RCC 7860 (cell line): ENCODE measurements around the gene RBM19.
A peak's percentile ranks its signal among the peaks of the same experiment; 100 is the strongest.

Experiments used
- DNase-seq: peaks from one replicate; pipeline ENCODE4 v3.0.0-alpha.2; 2015; ENCODE audit warnings: low spot score
- FAIRE-seq: peaks from 2 replicates; lab custom pipeline; 2012; peaks lifted over from hg19 to GRCh38; lab: Jason Lieb, UNC

Gene RBM19

DNA sequence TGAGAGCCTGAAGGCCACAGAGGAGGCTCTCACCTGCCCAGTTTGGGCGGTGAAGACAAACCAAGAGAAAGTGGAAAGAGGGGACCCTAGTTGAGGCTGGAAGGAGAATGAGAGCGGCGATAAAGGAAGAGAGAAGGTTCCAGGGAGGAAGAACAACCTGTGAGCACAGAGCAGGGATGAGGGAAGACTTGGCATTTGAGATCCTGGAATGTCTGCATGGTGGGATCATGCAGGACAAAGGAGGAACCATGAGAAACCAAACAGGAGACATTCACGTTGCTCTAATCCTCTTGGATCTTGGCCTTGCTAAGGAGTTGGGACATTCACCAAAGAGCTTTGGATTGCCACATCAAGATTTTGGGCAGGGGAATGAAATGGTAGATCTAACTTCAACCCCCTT is 22.9 kb upstream of the RBM19 start:
- DNase-seq (no peak), FAIRE-seq (no peak)

DNA sequence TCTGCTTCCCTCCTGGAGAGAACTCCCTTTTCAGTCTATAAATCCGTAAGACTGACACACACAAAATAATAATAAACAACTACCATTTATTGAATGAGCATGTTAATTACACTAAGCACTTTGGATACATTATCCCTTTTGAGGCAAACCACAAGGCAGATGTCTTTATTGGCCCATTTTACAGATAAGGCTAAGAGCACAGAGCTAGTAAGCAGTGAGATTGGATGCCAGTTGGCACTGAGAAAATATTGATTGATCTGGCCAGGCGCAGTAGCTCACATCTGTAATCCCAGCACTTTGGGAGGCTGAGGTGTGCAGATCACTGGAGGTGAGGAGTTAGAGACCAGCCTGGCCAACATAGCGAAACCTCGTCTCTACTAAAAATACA is 21.9 kb upstream of the RBM19 start:
- DNase-seq (no peak), FAIRE-seq (no peak)

DNA sequence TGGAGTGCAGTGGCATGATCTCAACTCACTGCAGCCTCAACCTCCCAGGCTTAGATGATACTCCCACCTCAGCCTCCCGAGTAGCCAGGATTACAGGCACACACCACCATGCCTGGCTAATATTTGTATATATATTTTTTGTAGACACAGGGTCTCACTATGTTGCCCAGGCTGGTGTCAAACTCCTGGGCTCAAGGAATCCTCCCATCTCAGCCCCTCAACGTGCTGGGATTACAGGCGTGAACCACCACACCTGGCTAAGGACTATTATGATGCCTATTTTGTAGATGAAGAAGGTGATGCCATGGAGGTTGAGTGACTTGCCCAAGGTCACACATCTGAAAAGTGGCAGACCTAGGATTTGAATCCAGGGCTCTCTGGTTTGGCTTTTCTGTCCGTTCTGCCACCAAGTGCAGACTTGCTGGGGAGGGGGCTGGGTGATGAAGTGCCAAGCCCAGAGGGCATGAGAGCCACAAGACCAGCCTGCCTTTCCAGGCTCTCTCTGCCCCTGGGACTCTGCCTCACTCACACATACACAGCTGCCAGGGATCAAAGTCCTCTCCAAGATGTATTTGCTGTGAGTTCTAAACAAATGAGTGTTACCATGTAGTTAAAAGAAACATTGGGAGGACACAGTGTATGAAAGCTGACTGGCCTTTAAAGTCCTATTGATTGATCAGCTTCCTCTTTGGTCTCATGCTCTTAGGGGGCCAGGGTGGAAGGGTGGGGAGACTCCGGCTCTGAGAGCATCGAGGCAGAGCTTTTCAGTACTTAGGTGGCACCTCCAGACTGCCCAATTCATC is 21.3 kb upstream of the RBM19 start:
- no peak for DNase-seq
- FAIRE-seq: no peak

DNA sequence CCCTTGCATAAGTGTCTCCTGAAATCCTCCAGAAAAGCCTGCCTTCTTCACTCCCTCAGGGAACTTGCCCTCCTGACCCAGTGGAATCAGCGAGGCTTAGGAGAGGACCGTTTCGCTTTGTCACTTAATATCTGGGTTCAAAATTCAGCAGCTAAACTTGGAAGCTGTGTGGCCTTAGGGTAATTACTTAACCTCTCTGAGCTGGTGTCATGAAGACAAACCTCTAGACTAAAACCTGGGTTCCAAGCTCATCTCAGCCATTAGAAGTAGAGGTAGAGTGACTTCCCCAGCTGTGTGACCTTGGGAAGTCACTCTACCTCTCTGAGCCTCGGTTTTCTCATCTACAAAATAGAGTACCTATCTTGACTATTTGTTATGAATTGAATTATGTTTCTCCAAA is 18.3 kb upstream of the RBM19 start:
- FAIRE-seq (no peak), DNase-seq (no peak)

DNA sequence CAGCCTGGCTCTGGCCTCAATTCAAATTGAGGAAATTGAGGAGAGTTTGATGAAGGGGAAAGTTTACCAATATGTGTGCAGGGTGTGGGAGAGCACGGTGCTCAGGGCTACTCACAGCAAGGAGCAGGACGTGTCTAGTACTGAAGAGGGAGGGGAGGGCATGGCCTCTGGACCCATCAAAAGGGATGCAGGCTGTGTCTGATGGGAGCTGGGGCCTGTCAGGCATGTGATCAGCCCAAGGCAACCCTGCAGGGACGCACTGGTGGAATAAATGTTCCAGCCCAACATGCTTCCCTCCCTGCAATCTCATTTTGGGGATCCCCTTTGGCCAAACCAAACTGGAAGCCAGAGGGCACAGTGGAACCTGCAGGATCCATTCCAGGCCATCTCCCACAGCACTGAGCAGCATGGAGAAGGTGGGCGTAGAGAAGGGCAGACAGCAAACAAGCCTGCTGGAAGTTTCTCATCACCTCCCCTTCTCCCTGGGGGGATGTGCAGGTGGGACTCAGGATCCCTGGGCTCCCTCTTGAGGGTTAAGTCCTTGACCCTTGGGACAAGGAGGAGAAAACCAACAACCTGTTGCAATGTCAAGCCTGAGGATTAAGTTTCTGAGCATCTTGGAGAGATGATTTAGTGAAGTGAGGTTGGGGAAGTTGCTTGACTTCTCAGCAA is 17.8 kb upstream of the RBM19 start:
- DNase-seq: no peak
- no peak for FAIRE-seq

DNA sequence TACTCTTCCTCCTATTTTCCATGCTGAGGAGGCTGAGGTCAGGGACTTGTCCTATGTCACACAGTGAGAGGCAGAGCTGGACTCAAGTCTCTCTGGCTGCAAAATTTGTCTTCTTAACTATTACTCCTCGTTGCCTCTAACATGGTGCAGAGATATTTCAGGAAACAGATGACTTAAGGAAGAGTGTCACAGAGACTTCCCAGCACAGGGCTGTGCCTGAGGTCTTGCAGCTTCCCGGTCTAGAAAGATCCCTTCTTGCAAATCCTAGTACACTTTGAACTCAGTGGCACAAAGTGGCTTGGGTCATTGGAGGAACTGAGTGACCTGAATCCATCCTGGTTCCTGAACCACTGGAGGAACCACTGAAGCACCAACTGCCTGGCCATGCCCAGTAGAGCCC is 17.1 kb upstream of the RBM19 start:
- DNase-seq: no peak

DNA sequence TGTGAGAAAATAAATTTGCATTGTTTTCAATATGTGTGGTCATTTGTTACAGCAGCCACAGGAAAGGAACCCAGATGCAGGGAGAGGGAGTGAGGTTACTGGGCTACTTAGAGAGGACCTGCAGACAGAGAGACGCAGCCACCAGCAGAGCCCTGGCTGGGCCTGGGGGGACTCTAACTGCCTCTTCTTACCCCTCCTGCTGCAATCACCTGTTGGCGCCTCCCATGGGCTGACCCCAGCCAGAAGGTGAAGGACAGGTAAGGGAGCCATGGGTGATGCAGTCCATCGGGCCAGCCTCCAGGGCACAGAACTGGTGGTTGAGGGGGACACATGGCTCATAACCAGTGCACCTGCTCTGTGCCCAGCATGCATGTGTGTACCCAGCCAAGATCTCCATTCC is 15.8 kb upstream of the RBM19 start:
- DNase-seq (no peak), FAIRE-seq (no peak)

More for the DNA sequence above, 17.1 kb upstream of the RBM19 start:
- no peak for FAIRE-seq

DNA sequence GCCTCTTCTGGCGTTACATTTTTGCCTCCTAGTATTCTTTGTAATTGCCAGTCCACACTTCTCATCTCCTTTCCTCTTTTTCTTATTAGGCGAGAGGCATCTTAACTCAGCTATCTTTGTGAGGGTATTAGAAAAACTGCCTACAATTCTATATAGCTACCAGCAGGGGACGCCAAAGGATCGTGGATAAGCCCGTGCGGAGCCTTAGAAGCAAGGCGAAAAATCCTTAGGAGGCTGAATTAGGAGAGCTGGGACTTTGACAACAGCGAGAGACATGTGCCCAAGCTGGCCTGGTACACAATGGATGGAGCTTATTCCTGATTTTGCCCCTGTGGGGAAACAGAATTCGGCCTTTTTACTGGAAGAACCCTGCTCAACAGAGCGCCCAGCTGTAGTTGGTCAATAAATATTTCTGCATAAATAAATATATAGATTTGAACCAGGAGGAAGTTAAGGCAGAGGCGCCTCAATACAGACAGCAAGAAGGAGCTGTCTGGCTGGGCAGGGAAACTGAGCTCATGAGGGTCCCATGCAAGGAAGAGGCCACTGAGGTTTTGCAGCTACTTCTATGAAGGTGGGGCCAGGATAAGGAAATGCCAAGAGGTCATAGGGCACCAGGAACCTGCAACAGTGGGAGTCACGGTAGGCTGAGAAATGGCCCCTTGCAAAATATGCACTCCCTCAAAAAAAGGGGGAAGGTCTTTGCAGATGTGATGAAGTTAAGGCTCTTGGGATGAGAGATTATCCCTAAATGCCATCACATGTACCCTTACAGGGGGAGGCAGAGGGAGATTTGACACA is 14.6 kb upstream of the RBM19 start:
- no peak for FAIRE-seq
- peak; percentile 44 for DNase-seq

DNA sequence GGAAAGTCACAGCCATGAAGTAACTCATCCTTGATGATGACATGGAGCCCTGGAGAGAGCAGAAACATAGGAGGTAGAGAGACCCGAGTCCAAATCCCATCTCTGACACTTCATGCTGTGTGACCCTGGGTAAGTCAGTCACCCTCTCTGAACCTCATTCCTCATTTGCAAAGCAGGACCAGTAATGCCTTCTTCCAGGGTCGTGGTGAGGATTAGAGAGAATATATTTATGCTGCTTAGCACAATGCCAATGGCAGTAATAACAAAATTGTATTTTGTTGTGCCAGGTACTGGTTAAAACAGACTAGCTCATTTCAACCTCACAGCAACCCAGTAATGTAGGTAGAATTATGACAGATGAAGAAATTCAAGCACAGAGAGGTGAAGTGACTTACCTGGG is 13.9 kb upstream of the RBM19 start:
- FAIRE-seq: no peak
- DNase-seq: no peak

DNA sequence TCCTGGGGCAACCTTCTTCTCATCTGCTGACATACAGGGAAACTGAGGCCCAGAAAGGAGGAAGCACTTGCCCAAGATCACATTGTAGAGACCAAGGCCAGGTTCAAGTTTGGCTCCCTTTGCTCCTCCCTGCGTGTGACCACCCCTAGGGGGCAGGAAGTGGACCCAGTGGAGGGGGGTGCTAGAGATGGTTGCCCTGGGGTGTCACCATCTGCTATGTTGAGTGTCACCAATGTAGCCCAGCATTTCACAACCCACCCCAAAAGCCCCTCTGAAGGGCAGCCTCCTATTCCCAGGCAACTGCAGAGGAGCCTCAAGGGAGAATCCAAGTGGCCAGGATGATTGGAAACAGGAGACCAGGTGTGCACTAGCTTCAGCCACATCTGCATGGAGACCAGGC is 12.0 kb upstream of the RBM19 start:
- no peak for FAIRE-seq
- DNase-seq: no peak

DNA sequence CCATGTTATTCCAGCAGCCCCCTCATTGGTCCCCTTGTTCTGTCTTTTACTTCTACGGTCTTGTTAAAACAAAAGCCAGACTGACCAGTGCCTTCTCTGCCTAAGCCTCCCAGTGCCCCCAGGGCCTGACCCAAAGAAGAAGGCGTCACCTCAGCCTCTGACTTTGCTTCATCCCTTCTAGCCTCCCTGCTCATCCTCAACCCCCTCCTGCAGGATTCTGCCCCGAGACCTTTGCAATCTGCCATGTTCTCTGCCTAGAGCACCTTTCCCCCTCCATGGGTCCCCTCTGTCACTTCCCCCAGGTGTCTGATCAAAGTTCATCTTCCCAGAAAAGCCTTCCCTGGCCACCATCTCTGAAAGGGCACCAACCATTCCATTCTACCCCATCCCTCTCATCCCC is 7.9 kb upstream of the RBM19 start:
- DNase-seq (no peak), FAIRE-seq (no peak)

DNA sequence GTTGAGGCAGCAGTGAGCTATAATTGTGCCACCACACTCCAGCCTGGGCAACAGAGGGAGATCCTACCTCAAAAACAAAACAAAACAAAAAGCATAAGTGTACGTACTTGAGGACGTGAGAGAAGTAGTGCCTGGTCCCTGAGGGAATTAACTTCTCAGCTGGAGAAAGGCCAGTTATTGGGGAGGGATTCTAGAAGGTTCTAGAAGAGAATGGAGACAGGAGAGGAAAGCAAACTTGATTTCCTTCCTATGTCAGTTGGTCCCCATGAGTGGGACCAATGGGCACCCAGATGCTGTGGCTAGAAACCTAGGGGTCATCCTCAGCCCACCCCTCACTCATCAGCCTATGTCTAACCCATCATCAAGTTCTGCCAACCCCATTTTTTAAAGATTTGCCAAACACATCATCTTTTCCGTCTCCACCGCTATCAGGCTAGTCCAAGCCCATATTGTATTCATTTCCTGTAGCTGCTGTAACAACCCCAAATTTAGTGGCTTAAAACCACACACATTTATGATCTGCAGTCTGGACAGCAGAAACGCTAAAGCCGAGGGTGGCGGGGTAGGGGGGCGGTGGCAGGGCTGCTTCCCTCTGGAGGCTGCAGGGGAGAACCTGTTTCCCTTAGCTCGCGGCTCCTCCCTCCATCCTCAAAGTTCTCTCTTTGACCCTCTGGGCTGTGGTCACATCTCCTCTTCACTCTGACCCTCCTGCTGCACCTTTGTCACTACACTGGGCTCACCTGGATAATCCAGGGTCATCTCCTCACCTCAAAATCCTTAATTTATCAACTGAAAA is 7.2 kb upstream of the RBM19 start:
- DNase-seq (no peak), FAIRE-seq (no peak)

DNA sequence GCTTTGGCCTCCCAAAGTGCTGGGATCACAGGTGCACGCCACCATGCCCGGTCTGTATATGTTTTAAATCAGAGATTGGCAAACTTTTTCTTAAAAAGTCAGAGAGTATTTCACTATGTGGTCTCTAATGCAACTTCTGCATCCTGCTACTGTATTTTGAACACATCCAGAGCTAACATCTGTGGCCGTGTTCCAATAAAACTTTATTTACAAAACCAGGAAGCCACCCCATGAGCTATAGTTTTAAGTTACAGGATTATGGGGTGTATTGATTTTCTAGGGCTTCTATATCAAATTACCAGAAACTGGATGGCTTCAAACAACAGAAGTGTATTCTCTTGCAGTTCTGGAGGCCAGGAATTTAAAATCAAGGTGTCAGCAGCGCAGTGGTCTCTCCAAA is 5.3 kb upstream of the RBM19 start:
- DNase-seq (no peak), FAIRE-seq (no peak)

DNA sequence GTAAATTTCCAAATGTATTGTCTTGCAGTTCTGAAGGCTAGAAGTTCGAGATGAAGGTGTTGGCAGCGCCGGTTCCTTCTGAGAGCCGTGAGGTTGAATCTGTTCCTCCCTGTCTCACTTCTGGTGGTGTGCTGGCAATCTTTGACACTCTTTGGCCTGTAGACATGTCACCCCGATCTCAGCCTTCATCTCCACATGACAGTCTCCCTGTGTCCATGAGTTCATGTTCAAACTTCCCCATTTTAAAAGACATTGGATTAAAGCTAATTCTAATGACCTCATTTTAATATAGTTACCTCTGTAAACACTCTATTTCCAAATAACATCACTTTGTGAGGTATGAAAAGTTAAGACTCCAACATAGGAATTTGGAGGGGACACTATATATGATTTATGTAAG is 4.1 kb upstream of the RBM19 start:
- FAIRE-seq (no peak), DNase-seq (no peak)

DNA sequence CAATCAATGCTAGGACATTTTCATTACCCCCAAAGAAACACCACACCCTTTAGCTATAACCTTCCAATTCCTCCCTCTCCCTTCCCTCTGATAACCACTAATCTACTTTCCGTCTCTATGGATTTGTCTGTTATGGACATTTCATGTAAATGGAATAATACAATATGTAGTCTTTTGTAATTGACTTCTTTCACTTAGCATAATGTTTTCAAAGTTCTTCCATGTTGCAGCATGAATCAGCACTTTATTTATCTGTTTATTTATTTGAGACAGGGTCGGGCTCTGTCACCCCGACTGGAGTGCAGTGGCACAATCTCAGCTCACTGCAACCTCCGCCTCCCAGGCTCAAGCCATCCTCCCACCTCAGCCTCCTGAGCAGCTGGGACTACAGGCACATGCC is 1.2 kb upstream of the RBM19 start:
- FAIRE-seq (no peak), DNase-seq (no peak)

DNA sequence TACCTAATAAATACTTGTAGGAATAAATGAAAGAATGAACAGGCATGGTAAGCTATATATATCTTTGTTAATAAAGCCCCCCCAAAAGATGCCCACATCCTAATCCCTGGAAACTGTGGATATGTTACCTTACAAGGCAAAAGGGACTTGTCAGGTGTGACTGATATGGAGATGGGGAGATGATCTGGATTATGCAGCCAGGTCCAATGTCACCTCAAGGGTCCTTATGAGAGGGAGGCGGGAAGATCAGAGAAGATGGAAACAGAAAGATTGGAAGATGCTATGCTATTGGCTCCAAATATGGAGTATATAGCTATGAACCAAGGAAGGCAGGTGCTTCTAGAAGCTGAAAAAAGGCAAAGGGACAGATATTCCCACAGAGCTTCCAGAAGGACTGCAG is 3.4 kb downstream of the RBM19 start:
- FAIRE-seq (no peak), DNase-seq (no peak)

DNA sequence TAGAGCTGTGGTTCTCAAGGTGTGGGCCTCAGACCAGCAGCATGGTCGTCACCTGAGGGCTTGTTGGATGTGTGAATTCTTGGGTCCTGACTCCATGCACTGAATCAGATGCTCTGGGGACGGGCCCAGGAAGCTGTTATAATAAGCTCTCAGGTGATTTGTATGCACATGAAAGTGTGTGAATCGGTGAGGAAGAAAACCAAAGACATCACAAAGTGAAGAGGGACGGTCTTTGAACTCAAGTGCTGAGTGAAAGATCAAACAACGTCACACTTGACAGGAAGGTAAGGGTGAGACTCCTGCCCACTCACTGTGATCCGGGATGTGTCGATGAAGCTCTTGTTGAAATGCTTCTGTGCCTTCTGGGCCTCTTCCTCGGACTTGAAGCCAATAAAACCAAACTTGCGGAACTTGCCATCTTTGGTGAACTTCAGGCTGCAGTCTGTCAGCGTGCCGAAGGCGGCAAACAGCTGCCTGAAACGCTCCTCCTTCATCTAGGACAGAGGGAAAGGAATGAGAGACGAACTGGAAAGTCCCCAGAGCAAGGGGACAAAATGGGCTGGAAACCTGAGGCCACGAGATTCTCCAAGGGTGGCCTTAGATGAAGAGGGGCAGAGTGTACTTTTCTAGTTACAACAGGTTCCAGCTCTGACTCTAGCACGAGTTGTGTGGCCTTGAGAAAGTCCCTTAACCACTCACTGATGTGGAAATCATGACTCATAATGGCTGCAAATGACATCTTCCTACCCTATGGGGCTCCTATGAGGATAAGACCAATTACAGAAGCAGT is 4.0 kb downstream of the RBM19 start:
- peak; percentile 62 for FAIRE-seq
- DNase-seq: peak; percentile 53

DNA sequence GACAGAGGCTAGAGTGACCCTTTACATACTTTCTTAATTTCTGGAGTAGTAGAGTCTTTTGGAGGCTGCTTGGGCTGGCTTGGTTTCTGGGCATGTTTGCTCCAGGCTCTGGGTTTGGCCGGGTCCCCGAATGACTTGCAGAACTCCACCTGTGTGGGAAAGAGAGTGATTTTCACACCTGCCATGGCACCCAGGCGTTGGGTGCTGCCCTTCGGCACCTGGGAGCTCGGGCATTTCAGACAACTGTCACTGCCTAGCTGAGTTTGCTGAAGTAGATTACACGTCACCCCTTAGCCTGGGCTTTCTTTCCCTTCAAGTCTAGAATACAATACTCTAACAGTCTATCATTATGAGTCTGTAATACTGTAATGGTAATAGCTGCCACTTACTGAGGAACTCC is 6.1 kb downstream of the RBM19 start:
- FAIRE-seq: no peak
- no peak for DNase-seq

DNA sequence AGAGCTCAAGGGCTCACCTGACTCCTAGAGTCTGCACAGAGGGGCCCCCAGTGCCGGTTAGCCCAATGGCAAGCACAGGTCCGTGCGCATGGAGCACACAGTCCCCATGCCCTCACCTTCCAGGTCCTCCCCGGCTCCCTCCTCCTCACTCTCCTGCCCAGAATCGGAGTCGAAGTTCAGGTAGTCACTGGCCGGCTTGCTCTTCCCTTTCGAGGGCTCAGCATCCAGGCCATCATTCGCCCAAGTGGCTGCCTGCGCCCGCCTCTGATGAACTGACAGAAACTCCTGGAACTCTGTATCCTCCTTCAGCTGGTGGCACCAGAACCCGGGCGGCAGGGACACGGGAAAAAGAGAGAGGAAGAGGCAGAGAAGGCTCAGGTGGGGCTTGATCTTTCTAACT is 7.0 kb downstream of the RBM19 start:
- FAIRE-seq: no peak
- no peak for DNase-seq

DNA sequence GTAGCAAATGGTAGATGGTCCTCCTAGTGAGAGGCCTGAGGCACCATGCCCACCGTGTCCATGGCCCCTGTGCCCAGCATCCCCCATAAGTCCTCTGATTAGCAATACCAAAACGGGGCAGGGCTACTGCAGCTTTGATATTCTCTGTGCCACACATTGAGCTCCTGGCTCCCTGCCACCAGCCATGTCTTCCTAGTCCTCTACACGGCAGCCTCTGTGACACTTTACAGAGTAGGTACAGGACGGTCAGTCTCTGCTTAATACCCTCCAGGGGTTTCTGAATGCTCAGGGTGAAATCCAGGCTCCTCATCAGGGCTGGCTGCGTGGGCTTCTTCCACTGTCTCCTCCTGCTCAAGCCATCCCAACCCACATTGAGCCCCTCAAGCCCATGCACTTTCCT is 8.0 kb downstream of the RBM19 start:
- FAIRE-seq (no peak), DNase-seq (no peak)
